Inflammatory macrophage (primary cell): ENCODE results near the gene PEX6.
A peak's percentile ranks its signal among the peaks of the same experiment; 100 is the strongest.
"Not testable (repeated sequence)": the region's sequence is repeated elsewhere in the genome, so short reads cannot be mapped to it uniquely, and the experiment has no call there.

Experiments
- DNase-seq, 2 donors: peaks; one replicate each; pipeline ENCODE4 v3.0.0-alpha.2; 2020 to 2022
- total RNA-seq, 18 experiments: gene quantifications; one replicate each; lab custom pipeline; 2026; ENCODE audit warnings: mixed read lengths in 6 of 18, inconsistent platforms in 2 of 18; lab: John Stamatoyannopoulos, UW

PEX6 gene
- 2.0 to 37.0 (median 14.3) reads per million in 18 experiments for total RNA-seq

- DNase-seq, result peak; percentile 77 to 92
Observed at GRCh38 chr6:42978839-42979522, at the start of gene PEX6. TSS of gene PEX6 (minus strand) at chr6:42979181. CDS start at chr6:42979150, 31 bp downstream.

GRCh38 chr6:43026365-43026764, 47.4 kb upstream of the PEX6 start:
- no peak for DNase-seq

- no peak for DNase-seq
Observed at GRCh38 chr6:43024436-43024835, 45.5 kb upstream of the PEX6 start.

- DNase-seq, result peak; percentile 74 to 81
Observed at GRCh38 chr6:43021270-43022047, 42.5 kb upstream of the PEX6 start, which contains the start of gene RRP36. TSS of gene RRP36 (plus strand) at chr6:43021623. CDS start at chr6:43021655, 32 bp downstream.

- no peak for DNase-seq
Observed at GRCh38 chr6:43020847-43021246, 41.9 kb upstream of the PEX6 start.

GRCh38 chr6:43020052-43020705, 41.2 kb upstream of the PEX6 start:
- peak in 1 of 2 donors; percentile 20 for DNase-seq

GRCh38 chr6:43019152-43019551, 40.2 kb upstream of the PEX6 start:
- no peak for DNase-seq

- no peak for DNase-seq
Observed at GRCh38 chr6:43016943-43017334, 38.0 kb upstream of the PEX6 start.

GRCh38 chr6:43016176-43016942, 37.4 kb upstream of the PEX6 start:
- peak; percentile 23 to 25 for DNase-seq

GRCh38 chr6:43014434-43014909, 35.5 kb upstream of the PEX6 start:
- DNase-seq, result no peak

- DNase-seq, result peak; percentile 100
Observed at GRCh38 chr6:43013843-43014433, 35.0 kb upstream of the PEX6 start, which contains the start of the genes KLHDC3 and MEA1. TSS of gene KLHDC3 (plus strand) at chr6:43014249. CDS start at chr6:43017193, 2,944 bp downstream. TSS of gene MEA1 (minus strand) at chr6:43013946. CDS start at chr6:43013813, 133 bp downstream.

GRCh38 chr6:43013097-43013842, 34.3 kb upstream of the PEX6 start:
- DNase-seq, result peak; percentile 25 to 42

- DNase-seq, result no peak
Observed at GRCh38 chr6:43012364-43012763, 33.4 kb upstream of the PEX6 start.

- DNase-seq, result no peak
Observed at GRCh38 chr6:43011207-43011606, 32.2 kb upstream of the PEX6 start.

GRCh38 chr6:43009124-43009523, 30.1 kb upstream of the PEX6 start:
- DNase-seq, result peak; percentile 20 to 34

- DNase-seq, result no peak
Observed at GRCh38 chr6:43007126-43007525, 28.1 kb upstream of the PEX6 start.

- no peak for DNase-seq
Observed at GRCh38 chr6:43006251-43006650, 27.3 kb upstream of the PEX6 start.

- DNase-seq, result no peak
Observed at GRCh38 chr6:43005844-43006243, 26.9 kb upstream of the PEX6 start.

- DNase-seq, result no peak
Observed at GRCh38 chr6:43001843-43002242, 22.9 kb upstream of the PEX6 start.

- DNase-seq, result not testable (repeated sequence)
Observed at GRCh38 chr6:42998205-42998604, 19.2 kb upstream of the PEX6 start.

- no peak for DNase-seq
Observed at GRCh38 chr6:42996513-42996912, 17.5 kb upstream of the PEX6 start.
